Astrocyte (in vitro differentiated cells and primary cell): ENCODE measurements around the gene PILRA. TPM values are rescaled to one million over a fixed set of nuclear protein-coding genes. Genes with fewer than 3 reads are reported as not detected.

Source experiments
- DNase-seq: peaks from one replicate; pipeline ENCODE4 v3.0.0-alpha.2; 2010; ENCODE audit warnings: low read depth
- FAIRE-seq: peaks from 2 replicates; lab custom pipeline; 2011; peaks lifted over from hg19 to GRCh38; lab: Jason Lieb, UNC
- H2AFZ ChIP-seq: 2 replicates; pipeline ENCODE4 v1.6.0; 2012; ENCODE audit warnings: low read depth, low read length, inconsistent platforms
- H3K27ac ChIP-seq: 2 replicates; pipeline ENCODE4 v1.5.1; 2011; ENCODE audit warnings: low read depth, low read length, inconsistent platforms
- H3K27me3 ChIP-seq: 2 replicates; pipeline ENCODE4 v1.6.0; 2011; ENCODE audit warnings: low read length, inconsistent platforms; ENCODE audit not compliant: insufficient read depth
- H3K36me3 ChIP-seq: 2 replicates; pipeline ENCODE4 v1.5.1; 2011; ENCODE audit warnings: low read length, inconsistent platforms; ENCODE audit not compliant: insufficient read depth
- H3K4me1 ChIP-seq: 2 replicates; pipeline ENCODE4 v1.5.1; 2011; ENCODE audit warnings: low read length, inconsistent platforms; ENCODE audit not compliant: insufficient read depth
- H3K4me2 ChIP-seq: 2 replicates; pipeline ENCODE4 v1.6.0; 2012; ENCODE audit warnings: low read length, inconsistent platforms
- H3K4me3 ChIP-seq: 2 replicates; pipeline ENCODE4 v1.5.1; 2011; ENCODE audit warnings: low read depth, mild to moderate bottlenecking, low read length, inconsistent platforms; ENCODE audit not compliant: insufficient read depth
- H3K79me2 ChIP-seq: 2 replicates; pipeline ENCODE4 v1.6.0; 2012; ENCODE audit warnings: mild to moderate bottlenecking, low read length, inconsistent platforms; ENCODE audit not compliant: insufficient read depth
- H3K9ac ChIP-seq: 2 replicates; pipeline ENCODE4 v1.6.0; 2012; ENCODE audit warnings: mild to moderate bottlenecking, low read length, inconsistent platforms
- H3K9me3 ChIP-seq: 2 replicates; pipeline ENCODE4 v1.5.1; 2012; ENCODE audit warnings: low read depth, mild to moderate bottlenecking, low read length, inconsistent platforms; ENCODE audit not compliant: insufficient read depth
- H4K20me1 ChIP-seq: 2 replicates; pipeline ENCODE4 v1.6.0; 2012; ENCODE audit warnings: low read length, inconsistent platforms; ENCODE audit not compliant: insufficient read depth
- H3K27ac Mint-ChIP-seq: one replicate; pipeline ENCODE4 v1.8.0; 2021; ENCODE audit warnings: mild to moderate bottlenecking, mixed read lengths; ENCODE audit not compliant: unreplicated experiment
- H3K27me3 Mint-ChIP-seq: one replicate; pipeline ENCODE4 v1.8.0; 2021; ENCODE audit warnings: low read depth, mixed read lengths; ENCODE audit not compliant: unreplicated experiment
- H3K36me3 Mint-ChIP-seq: one replicate; pipeline ENCODE4 v1.8.0; 2021; ENCODE audit warnings: low read depth, mixed read lengths; ENCODE audit not compliant: unreplicated experiment
- H3K4me1 Mint-ChIP-seq: one replicate; pipeline ENCODE4 v1.8.0; 2021; ENCODE audit warnings: low read depth, mixed read lengths; ENCODE audit not compliant: unreplicated experiment
- H3K4me3 Mint-ChIP-seq: one replicate; pipeline ENCODE4 v1.8.0; 2021; ENCODE audit warnings: mild to moderate bottlenecking, moderate library complexity, mixed read lengths; ENCODE audit not compliant: unreplicated experiment
- H3K9me3 Mint-ChIP-seq: one replicate; pipeline ENCODE4 v1.8.0; 2021; ENCODE audit warnings: mild to moderate bottlenecking, mixed read lengths; ENCODE audit not compliant: unreplicated experiment
- EZH2 ChIP-seq: IDR thresholded peaks from 2 replicates; pipeline ENCODE4 v1.6.1; 2012; ENCODE audit warnings: mild to moderate bottlenecking, low read length, inconsistent platforms; ENCODE audit not compliant: insufficient read depth
- total RNA-seq: library from RNA; stranded (reverse); gene quantifications from 2 replicates; pipeline ENCODE4 v1.2.1, GENCODE V29; 2021
- TF ChIP-seq, protein P1 (sequence below): IDR thresholded peaks from 2 replicates; pipeline ENCODE4 v1.5.1; 2011; ENCODE audit warnings: low read depth, mild to moderate bottlenecking, inconsistent platforms, low read length, moderate library complexity; ENCODE audit not compliant: insufficient read depth

PILRA gene
- total RNA-seq, 1 donor from 2014 or later: 2.3 TPM

- no peaks in the 10 kb centered on the region for H3K9me3 Mint-ChIP-seq
- Histone ChIP-seq H3K9ac (no peak overlapping the region), H3K27me3 (no peaks in the 10 kb centered on the region), H3K4me2 (no peak overlapping the region), H2AFZ (no peak overlapping the region), H3K9me3 (no peaks in the 10 kb centered on the region), H3K4me1 (peaks cover 19% of the 10 kb centered on the region), H4K20me1 (peaks cover 44% of the 10 kb centered on the region), H3K27ac (no peak overlapping the region), H3K36me3 (peaks cover 22% of the 10 kb centered on the region), H3K79me2 (peaks cover 64% of the 10 kb centered on the region), H3K4me3 (no peak overlapping the region)
- H3K36me3 Mint-ChIP-seq: peaks cover 10% of the 10 kb centered on the region
- no peak for FAIRE-seq
- H3K27me3 Mint-ChIP-seq: no peaks in the 10 kb centered on the region
- H3K4me3 Mint-ChIP-seq: no peak overlapping the region
- DNase-seq: no peak
- H3K27ac Mint-ChIP-seq: no peak overlapping the region
- H3K4me1 Mint-ChIP-seq: peaks cover 17% of the 10 kb centered on the region
- no peak for TF ChIP-seq EZH2
- TF ChIP-seq, protein P1, sequence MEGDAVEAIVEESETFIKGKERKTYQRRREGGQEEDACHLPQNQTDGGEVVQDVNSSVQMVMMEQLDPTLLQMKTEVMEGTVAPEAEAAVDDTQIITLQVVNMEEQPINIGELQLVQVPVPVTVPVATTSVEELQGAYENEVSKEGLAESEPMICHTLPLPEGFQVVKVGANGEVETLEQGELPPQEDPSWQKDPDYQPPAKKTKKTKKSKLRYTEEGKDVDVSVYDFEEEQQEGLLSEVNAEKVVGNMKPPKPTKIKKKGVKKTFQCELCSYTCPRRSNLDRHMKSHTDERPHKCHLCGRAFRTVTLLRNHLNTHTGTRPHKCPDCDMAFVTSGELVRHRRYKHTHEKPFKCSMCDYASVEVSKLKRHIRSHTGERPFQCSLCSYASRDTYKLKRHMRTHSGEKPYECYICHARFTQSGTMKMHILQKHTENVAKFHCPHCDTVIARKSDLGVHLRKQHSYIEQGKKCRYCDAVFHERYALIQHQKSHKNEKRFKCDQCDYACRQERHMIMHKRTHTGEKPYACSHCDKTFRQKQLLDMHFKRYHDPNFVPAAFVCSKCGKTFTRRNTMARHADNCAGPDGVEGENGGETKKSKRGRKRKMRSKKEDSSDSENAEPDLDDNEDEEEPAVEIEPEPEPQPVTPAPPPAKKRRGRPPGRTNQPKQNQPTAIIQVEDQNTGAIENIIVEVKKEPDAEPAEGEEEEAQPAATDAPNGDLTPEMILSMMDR: no peak
Measured at GRCh38 chr7:100433276-100433591, 59.9 kb downstream of the PILRA start.

DNA sequence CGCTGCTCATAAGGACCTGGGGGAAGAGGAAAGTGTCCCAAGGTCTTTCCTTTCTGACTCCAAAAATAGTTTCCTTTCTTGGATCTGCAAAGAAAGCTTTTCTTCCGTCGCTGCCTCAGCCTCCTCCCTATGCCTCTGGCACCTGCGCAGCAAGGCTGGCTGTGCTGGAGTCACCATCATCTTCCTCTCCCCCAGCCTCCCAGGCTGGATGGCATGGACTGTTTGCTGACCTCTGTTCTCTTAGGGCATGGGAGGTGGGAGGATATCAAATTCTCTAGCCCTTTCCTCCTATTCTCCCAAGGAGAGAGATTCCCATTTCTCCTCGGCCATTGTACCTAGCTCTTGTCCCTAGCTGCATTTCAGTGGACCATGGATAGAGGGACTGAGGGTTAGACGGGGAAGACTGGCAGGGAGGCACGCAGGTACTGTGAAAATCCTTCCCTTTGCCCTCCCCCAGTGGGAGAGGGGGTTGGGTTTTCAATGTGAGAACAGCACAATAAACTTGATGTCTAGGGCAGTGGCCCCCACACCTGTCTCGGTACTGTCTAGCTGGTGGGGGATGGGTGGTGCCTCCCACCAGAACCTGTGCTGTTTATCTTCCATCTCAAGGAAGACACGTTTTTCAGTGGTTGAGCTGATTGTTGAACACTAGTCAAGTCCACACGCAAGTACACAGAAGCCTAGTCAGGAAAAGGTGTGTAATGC, 60.5 kb downstream of the PILRA start:
- Histone ChIP-seq H3K4me2 (no peak overlapping the region), H3K9ac (no peak overlapping the region), H3K9me3 (no peaks in the 10 kb centered on the region), H2AFZ (no peak overlapping the region), H3K27me3 (no peaks in the 10 kb centered on the region), H3K4me3 (no peak overlapping the region), H3K4me1 (peaks cover 19% of the 10 kb centered on the region), H3K36me3 (peaks cover 22% of the 10 kb centered on the region), H3K27ac (no peak overlapping the region), H3K79me2 (peaks cover 64% of the 10 kb centered on the region), H4K20me1 (peaks cover 44% of the 10 kb centered on the region)
- Mint-ChIP-seq H3K4me1 (peaks cover 17% of the 10 kb centered on the region), H3K9me3 (no peaks in the 10 kb centered on the region), H3K27ac (no peak overlapping the region), H3K36me3 (peaks cover 10% of the 10 kb centered on the region), H3K27me3 (no peaks in the 10 kb centered on the region), H3K4me3 (peak overlapping the region; percentile 91)
- TF ChIP-seq, protein P1: no peak
- TF ChIP-seq EZH2: no peak
- no peak for FAIRE-seq
- no peak for DNase-seq
